ENCODE measurements around the gene GJB1.

DNA sequence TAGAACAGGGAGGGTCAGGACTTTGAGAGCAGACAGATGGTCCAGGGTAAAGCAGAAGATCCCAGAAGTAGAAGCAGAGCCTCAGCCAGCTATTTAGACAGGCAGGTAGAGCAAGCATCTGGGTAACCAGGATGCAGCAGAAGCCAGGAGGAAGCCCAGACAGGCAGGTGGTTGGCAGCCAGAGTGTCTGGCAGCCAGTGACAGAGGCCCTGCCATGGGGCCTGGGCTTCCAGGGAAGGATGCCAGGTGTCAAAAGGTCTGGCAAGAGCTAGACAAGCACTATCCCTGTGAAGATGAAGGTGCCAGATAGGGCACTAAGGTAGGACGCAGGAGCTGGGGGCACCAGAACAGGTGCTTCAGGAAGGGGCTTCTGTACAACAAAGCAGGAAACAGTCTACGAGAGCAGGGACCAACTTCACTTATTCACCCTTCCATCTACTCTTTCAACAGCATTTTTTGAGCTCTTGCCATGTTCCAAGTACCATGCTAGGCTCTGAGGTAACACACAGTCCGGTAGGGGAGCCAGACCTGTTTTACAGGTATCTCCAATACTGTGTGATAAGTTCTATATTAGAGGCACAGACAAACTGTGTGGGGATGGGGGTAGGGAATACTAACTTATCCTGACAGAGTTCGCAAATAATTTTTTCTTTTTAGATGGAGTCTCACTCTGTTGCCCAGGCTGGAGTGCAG lies 38.1 kb upstream of the GJB1 start:
- TF ChIP-seq POLR2A (IDR thresholded peaks at IDR 0.05), result no peak
- TF ChIP-seq, protein P1, sequence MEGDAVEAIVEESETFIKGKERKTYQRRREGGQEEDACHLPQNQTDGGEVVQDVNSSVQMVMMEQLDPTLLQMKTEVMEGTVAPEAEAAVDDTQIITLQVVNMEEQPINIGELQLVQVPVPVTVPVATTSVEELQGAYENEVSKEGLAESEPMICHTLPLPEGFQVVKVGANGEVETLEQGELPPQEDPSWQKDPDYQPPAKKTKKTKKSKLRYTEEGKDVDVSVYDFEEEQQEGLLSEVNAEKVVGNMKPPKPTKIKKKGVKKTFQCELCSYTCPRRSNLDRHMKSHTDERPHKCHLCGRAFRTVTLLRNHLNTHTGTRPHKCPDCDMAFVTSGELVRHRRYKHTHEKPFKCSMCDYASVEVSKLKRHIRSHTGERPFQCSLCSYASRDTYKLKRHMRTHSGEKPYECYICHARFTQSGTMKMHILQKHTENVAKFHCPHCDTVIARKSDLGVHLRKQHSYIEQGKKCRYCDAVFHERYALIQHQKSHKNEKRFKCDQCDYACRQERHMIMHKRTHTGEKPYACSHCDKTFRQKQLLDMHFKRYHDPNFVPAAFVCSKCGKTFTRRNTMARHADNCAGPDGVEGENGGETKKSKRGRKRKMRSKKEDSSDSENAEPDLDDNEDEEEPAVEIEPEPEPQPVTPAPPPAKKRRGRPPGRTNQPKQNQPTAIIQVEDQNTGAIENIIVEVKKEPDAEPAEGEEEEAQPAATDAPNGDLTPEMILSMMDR (IDR thresholded peaks at IDR 0.05), result no peak

All from lower leg skin (tissue), 3 donors.